SK-N-SH (cell line): ENCODE measurements around the gene LRIT2. TPM values are rescaled to one million over a fixed set of nuclear protein-coding genes. Genes with fewer than 3 reads are reported as not detected.

Source experiments
- CTCF ChIA-PET: fragments of 300-600, 350-600 bp; formaldehyde crosslinking; extraction: SDS; loops from one replicate; lab custom pipeline; 2021; lab: Yijun Ruan, JAX
- POLR2A ChIA-PET: fragments of 350-600 bp; sonication (Branson Sonifier 250); formaldehyde crosslinking; extraction: SDS; loops from one replicate; lab custom pipeline; 2020; ENCODE audit warnings: antibody characterized with exemption, inconsistent platforms; lab: Yijun Ruan, JAX
- DNase-seq: peaks from one replicate; pipeline ENCODE4 v3.0.0; 2012
- H2AFZ ChIP-seq: fragments of 200-600 bp; sonication (generic); 2 replicates; pipeline ENCODE4 v1.8.1; 2016; ENCODE audit warnings: antibody characterized with exemption, mild to moderate bottlenecking, low read depth
- H3F3A ChIP-seq: fragments of 200-600 bp; sonication (generic); replicated peaks from 2 replicates; pipeline ENCODE3; 2016; ENCODE audit warnings: antibody characterized with exemption, mild to moderate bottlenecking; ENCODE audit not compliant: insufficient read depth
- H3K27ac ChIP-seq, 2 experiments: fragments of 200-500 bp in 1 of 2; fragments of 200-600 bp in 1 of 2; sonication (Bioruptor generic) in 1 of 2; sonication (generic), shearing (Covaris generic) in 1 of 2; 2 replicates each; pipeline versions ENCODE4 v1.5.1 to v1.6.1; 2014 to 2016; ENCODE audit warnings: low read depth in 2 of 2, inconsistent platforms in 1 of 2, low read length in 1 of 2, mild to moderate bottlenecking in 1 of 2, mixed read lengths in 1 of 2
- H3K27me3 ChIP-seq: fragments of 200-600 bp; sonication (generic), shearing (Covaris generic); 2 replicates; pipeline ENCODE4 v1.6.1; 2016; ENCODE audit warnings: mixed run types; ENCODE audit not compliant: insufficient read depth
- H3K36me3 ChIP-seq, 2 experiments: fragments of 200-500 bp in 1 of 2; fragments of 200-600 bp in 1 of 2; sonication (Bioruptor generic) in 1 of 2; sonication (generic) in 1 of 2; replicated peaks in 1 of 2; 2 replicates each; pipeline versions ENCODE3 to v1.5.1; 2014 to 2016; ENCODE audit warnings: low read length in 1 of 2, mild to moderate bottlenecking in 1 of 2; ENCODE audit not compliant: insufficient read depth in 2 of 2, control insufficient read depth in 1 of 2
- H3K4me1 ChIP-seq, 2 experiments: fragments of 200-500 bp in 1 of 2; fragments of 200-600 bp in 1 of 2; sonication (Bioruptor generic) in 1 of 2; sonication (generic), shearing (Covaris generic) in 1 of 2; 2 replicates each; pipeline versions ENCODE4 v1.5.1 to v1.6.1; 2014 to 2016; ENCODE audit warnings: low read depth in 1 of 2, low read length in 1 of 2, mixed run types in 1 of 2; ENCODE audit not compliant: insufficient read depth in 2 of 2, control insufficient read depth in 1 of 2
- H3K4me2 ChIP-seq: fragments of 200-600 bp; sonication (generic), shearing (Covaris generic); 2 replicates; pipeline ENCODE4 v1.6.1; 2017; ENCODE audit warnings: mixed run types
- H3K4me3 ChIP-seq, 2 experiments: fragments of 200-500 bp in 1 of 2; fragments of 200-600 bp in 1 of 2; sonication (Bioruptor generic) in 1 of 2; sonication (generic), shearing (Covaris generic) in 1 of 2; 2 replicates each; pipeline versions ENCODE4 v1.5.1 to v1.8.1; 2014 to 2016; ENCODE audit warnings: low read depth in 2 of 2, inconsistent platforms in 1 of 2, low read length in 1 of 2, mild to moderate bottlenecking in 1 of 2, mixed read lengths in 1 of 2, moderate library complexity in 1 of 2
- H3K79me2 ChIP-seq: fragments of 200-600 bp; sonication (generic); 2 replicates; pipeline ENCODE4 v1.8.1; 2017; ENCODE audit warnings: mild to moderate bottlenecking; ENCODE audit not compliant: insufficient read depth
- H3K9ac ChIP-seq: fragments of 200-600 bp; sonication (generic); 2 replicates; pipeline ENCODE4 v1.6.1; 2017; ENCODE audit warnings: mixed run types
- H3K9me2 ChIP-seq: fragments of 200-600 bp; sonication (generic); 2 replicates; pipeline ENCODE4 v1.6.1; 2017; ENCODE audit warnings: mixed run types
- H3K9me3 ChIP-seq: fragments of 200-600 bp; sonication (generic); 2 replicates; pipeline ENCODE4 v1.6.1; 2017; ENCODE audit warnings: mixed run types, mild to moderate bottlenecking, moderate library complexity
- H4K20me1 ChIP-seq: fragments of 200-600 bp; sonication (generic); 2 replicates; pipeline ENCODE4 v1.6.1; 2017; ENCODE audit warnings: mild to moderate bottlenecking, mixed run types; ENCODE audit not compliant: insufficient read depth
- CHD2 ChIP-seq: fragments of 150-350 bp; IDR thresholded peaks from 2 replicates; pipeline ENCODE4 v1.6.1; 2018; ENCODE audit warnings: low read length; ENCODE audit not compliant: partially characterized antibody
- CTCF ChIP-seq: fragments of 200-600 bp; sonication (generic); IDR thresholded peaks from 2 replicates; pipeline ENCODE4 v1.6.1; 2017; ENCODE audit warnings: antibody characterized with exemption, mild to moderate bottlenecking, moderate library complexity
- EZH2phosphoT487 ChIP-seq: fragments of 200-600 bp; sonication (generic); IDR thresholded peaks from 2 replicates; pipeline ENCODE4 v1.6.1; 2017; ENCODE audit warnings: low read depth, mixed run types, mild to moderate bottlenecking, antibody characterized with exemption, moderate library complexity, borderline replicate concordance
- FOSL2 ChIP-seq: IDR thresholded peaks from 2 replicates; pipeline ENCODE4 v1.4.0; 2012; ENCODE audit warnings: low read depth, mild to moderate bottlenecking, moderate library complexity, borderline replicate concordance
- FOXJ3 ChIP-seq: sonication (generic); formaldehyde crosslinking; IDR thresholded peaks from 2 replicates; pipeline ENCODE4 v1.5.1; 2020; ENCODE audit warnings: mild to moderate bottlenecking, missing genetic modification reagents
- FOXM1 ChIP-seq: IDR thresholded peaks from 2 replicates; pipeline ENCODE4 v1.4.0; 2012; ENCODE audit warnings: low read depth, mild to moderate bottlenecking
- GABPA ChIP-seq: IDR thresholded peaks from 2 replicates; pipeline ENCODE4 v1.4.0; 2012; ENCODE audit warnings: low read depth, mild to moderate bottlenecking
- MAX ChIP-seq: IDR thresholded peaks from 2 replicates; pipeline ENCODE4 v1.4.0; 2012; ENCODE audit warnings: low read depth
- MEF2A ChIP-seq: IDR thresholded peaks from 2 replicates; pipeline ENCODE4 v1.4.0; 2012; ENCODE audit warnings: low read depth, borderline replicate concordance
- MXI1 ChIP-seq: IDR thresholded peaks from 2 replicates; pipeline ENCODE4 v1.6.1; 2012; ENCODE audit warnings: mild to moderate bottlenecking, low read depth, low read length, improper control_type of control experiment
- PBX3 ChIP-seq: IDR thresholded peaks from 2 replicates; pipeline ENCODE4; 2012
- POLR2AphosphoS5 ChIP-seq: IDR thresholded peaks from 2 replicates; pipeline ENCODE4 v1.6.1; 2012; ENCODE audit warnings: low read depth, low read length
- SIN3A ChIP-seq: IDR thresholded peaks from 2 replicates; pipeline ENCODE4 v1.6.1; 2012; ENCODE audit warnings: low read depth, mild to moderate bottlenecking, low read length, moderate library complexity, borderline replicate concordance
- SMC3 ChIP-seq: IDR thresholded peaks from 2 replicates; pipeline ENCODE4 v1.6.1; 2012; ENCODE audit warnings: low read depth, low read length, improper control_type of control experiment
- TAF1 ChIP-seq: IDR thresholded peaks from 2 replicates; pipeline ENCODE4 v1.6.1; 2012; ENCODE audit warnings: low read depth, mild to moderate bottlenecking, low read length, moderate library complexity, borderline replicate concordance
- TEAD4 ChIP-seq: IDR thresholded peaks from 2 replicates; pipeline ENCODE4 v1.4.0; 2012; ENCODE audit warnings: mild to moderate bottlenecking, borderline replicate concordance; ENCODE audit not compliant: insufficient read depth
- ZBTB33 ChIP-seq: IDR thresholded peaks from 2 replicates; pipeline ENCODE4 v1.4.0; 2012; ENCODE audit warnings: low read depth, borderline replicate concordance
- WGBS: methylation state at CpG from one replicate; pipeline ENCODE4 v1.1.6; 2017; ENCODE audit warnings: low lambda C conversion rate; 5-methylcytosine and 5-hydroxymethylcytosine counted together
- polyA plus RNA-seq, 3 experiments: library from polyadenylated mRNA; depleted of rRNA; stranded (reverse); fragments of >200 nt; gene quantifications; 2 replicates each; pipeline ENCODE4 v1.2.3, GENCODE V29; 2012
- TF ChIP-seq, protein P1 (sequence below): fragments of 150-350 bp; IDR thresholded peaks from 2 replicates; pipeline ENCODE4 v1.6.1; 2016; ENCODE audit warnings: mild to moderate bottlenecking, low read depth, low read length
- TF ChIP-seq, protein P2 (sequence below): fragments of 150-350 bp; IDR thresholded peaks from 2 replicates; pipeline ENCODE4 v1.6.1; 2017; ENCODE audit warnings: antibody characterized with exemption, low read length, low read depth, borderline replicate concordance

LRIT2 gene
- polyA plus RNA-seq, 1 of the 3 experiments (the other 2 are of a cell fraction), result not detected

GRCh38 chr10:84227810-84228209 lies 2.5 kb upstream of the LRIT2 start:
- H3K27ac ChIP-seq, result no peak overlapping the region
- no peak overlapping the region for H3K9ac ChIP-seq
- H4K20me1 ChIP-seq, result no peaks in the 10 kb centered on the region
- H3K4me1 ChIP-seq, result no peaks in the 10 kb centered on the region; a peak in 1 of 4 replicates
- no peaks in the 10 kb centered on the region for H3K9me3 ChIP-seq
- ChIA-PET POLR2A (no interaction called here), CTCF (interaction anchor here (1.2 to 1.6 kb wide), 2 partner anchors 23 to 79 kb away, joined by 4 read pairs; no protein-coding TSS in a partner anchor)
- H2AFZ ChIP-seq, result no peak overlapping the region
- DNase-seq, result no peak
- no peak overlapping the region for H3K4me2 ChIP-seq
- no peak overlapping the region for H3K4me3 ChIP-seq
- TF ChIP-seq MAX, result no peak
- no peak for TF ChIP-seq GABPA
- TF ChIP-seq FOSL2, result no peak
- TF ChIP-seq MEF2A, result no peak
- TF ChIP-seq FOXJ3, result no peak
- no peak for TF ChIP-seq SMC3
- TF ChIP-seq, protein P1, sequence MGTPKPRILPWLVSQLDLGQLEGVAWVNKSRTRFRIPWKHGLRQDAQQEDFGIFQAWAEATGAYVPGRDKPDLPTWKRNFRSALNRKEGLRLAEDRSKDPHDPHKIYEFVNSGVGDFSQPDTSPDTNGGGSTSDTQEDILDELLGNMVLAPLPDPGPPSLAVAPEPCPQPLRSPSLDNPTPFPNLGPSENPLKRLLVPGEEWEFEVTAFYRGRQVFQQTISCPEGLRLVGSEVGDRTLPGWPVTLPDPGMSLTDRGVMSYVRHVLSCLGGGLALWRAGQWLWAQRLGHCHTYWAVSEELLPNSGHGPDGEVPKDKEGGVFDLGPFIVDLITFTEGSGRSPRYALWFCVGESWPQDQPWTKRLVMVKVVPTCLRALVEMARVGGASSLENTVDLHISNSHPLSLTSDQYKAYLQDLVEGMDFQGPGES, result no peak
- no peak for TF ChIP-seq CHD2
- TF ChIP-seq FOXM1, result no peak
- TF ChIP-seq, protein P2, sequence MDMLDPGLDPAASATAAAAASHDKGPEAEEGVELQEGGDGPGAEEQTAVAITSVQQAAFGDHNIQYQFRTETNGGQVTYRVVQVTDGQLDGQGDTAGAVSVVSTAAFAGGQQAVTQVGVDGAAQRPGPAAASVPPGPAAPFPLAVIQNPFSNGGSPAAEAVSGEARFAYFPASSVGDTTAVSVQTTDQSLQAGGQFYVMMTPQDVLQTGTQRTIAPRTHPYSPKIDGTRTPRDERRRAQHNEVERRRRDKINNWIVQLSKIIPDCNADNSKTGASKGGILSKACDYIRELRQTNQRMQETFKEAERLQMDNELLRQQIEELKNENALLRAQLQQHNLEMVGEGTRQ, result no peak
- H3K9me2 ChIP-seq, result no peaks in the 10 kb centered on the region
- no peaks in the 10 kb centered on the region for H3K79me2 ChIP-seq
- WGBS, result 5% methylated on average over 2 of the region's 4 CpGs
- H3K27me3 ChIP-seq, result no peaks in the 10 kb centered on the region
- no peaks in the 10 kb centered on the region for H3F3A ChIP-seq
- no peaks in the 10 kb centered on the region for H3K36me3 ChIP-seq

DNA sequence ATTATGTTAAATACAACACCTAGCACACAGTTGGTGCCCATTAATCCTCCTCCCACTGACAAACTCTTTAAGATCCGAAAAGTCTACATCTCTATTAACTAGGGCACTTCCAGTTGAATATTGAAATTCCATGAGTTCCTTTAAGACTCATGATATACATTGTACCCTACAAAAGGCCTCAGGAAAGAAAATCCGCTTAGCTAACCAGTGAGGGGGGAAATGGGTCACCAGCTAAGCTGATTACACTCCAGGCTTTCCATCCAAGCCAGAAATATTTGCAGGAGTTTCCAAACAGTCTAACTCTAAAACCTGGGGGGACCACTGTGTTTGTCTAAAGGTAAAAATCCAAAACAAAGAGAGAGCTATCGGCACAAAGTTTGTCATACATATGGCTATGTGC lies 1.3 kb upstream of the LRIT2 start:
- CTCF ChIA-PET, result interaction anchor here (1.2 kb wide), 1 partner anchor 22 kb away, joined by 4 read pairs; no protein-coding TSS in a partner anchor

More for the DNA sequence above, 1.3 kb upstream of the LRIT2 start:
- Histone ChIP-seq H3K27me3 (no peaks in the 10 kb centered on the region), H3K79me2 (no peaks in the 10 kb centered on the region), H3K9me2 (no peaks in the 10 kb centered on the region), H2AFZ (no peak overlapping the region), H3K4me1 (no peaks in the 10 kb centered on the region; a peak in 1 of 4 replicates), H3K9ac (no peak overlapping the region), H3K27ac (no peak overlapping the region), H3K9me3 (no peaks in the 10 kb centered on the region), H3K4me2 (no peak overlapping the region), H4K20me1 (no peaks in the 10 kb centered on the region), H3F3A (no peaks in the 10 kb centered on the region), H3K36me3 (no peaks in the 10 kb centered on the region), H3K4me3 (no peak overlapping the region)
- TF ChIP-seq POLR2AphosphoS5, result no peak
- TF ChIP-seq TAF1, result no peak
- TF ChIP-seq CTCF, result no peak
- TF ChIP-seq SIN3A, result no peak
- no peak for TF ChIP-seq MXI1
- TF ChIP-seq PBX3, result no peak
- TF ChIP-seq EZH2phosphoT487, result no peak
- no peak for TF ChIP-seq TEAD4
- no peak for TF ChIP-seq ZBTB33
- 20% methylated on average over 3 of the region's 3 CpGs for WGBS
- DNase-seq, result no peak
- POLR2A ChIA-PET, result no interaction called here
